ENCODE measurements around the gene PACRG.

- TF ChIP-seq CTCF (IDR thresholded peaks at IDR 0.05; ENCODE audit: low read depth, low read length, missing input control) (no peak), HNF4A (conservative IDR thresholded peaks at IDR 0.05) (no peak), TAF1 (conservative IDR thresholded peaks at IDR 0.05) (no peak), MAX (IDR thresholded peaks at IDR 0.05) (no peak), HNF4G (IDR thresholded peaks at IDR 0.05) (no peak), SP1 (IDR thresholded peaks at IDR 0.05) (no peak), EGR1 (IDR thresholded peaks at IDR 0.05; ENCODE audit: low read depth in 2 of 2) (no peak), YY1 (IDR thresholded peaks at IDR 0.05) (no peak), REST (IDR thresholded peaks at IDR 0.05) (no peak)
Measured at GRCh38 chr6:163296835-163297519, 569.2 kb downstream of the PACRG start.
